ENCODE data around the gene FFAR1.

- TF ChIP-seq POLR2A (IDR thresholded peaks at IDR 0.05): no peak
- TF ChIP-seq CTCF (IDR thresholded peaks at IDR 0.05): no peak
- TF ChIP-seq EP300 (IDR thresholded peaks at IDR 0.05): no peak
Measured at GRCh38 chr19:35341565-35342225, 6.0 kb upstream of the FFAR1 start.

All from ovary (tissue), 3 donors.